HCT116 (cell line): ENCODE results near the gene ANGPTL5. TPM values are rescaled to one million over a fixed set of nuclear protein-coding genes. Genes with fewer than 3 reads are reported as not detected.

Experiments used
- ATAC-seq: fragments of 200-7000 bp; cut with Tn5 transposase; 2 replicates; pipeline ENCODE4 v1.9.1; 2020; ENCODE audit warnings: mild to moderate bottlenecking, moderate library complexity
- BruUV-seq: library from RNA; stranded (reverse); fragments of 400-500 nt; replicated peaks from 2 replicates; lab custom pipeline; 2021; lab: Mats Ljungman, UMichigan
- CTCF ChIA-PET: fragments of 300-600 bp; sonication (Branson Sonifier 250); formaldehyde crosslinking; loops from one replicate; lab custom pipeline; 2021; ENCODE audit warnings: antibody characterized with exemption; lab: Charles Lee
- POLR2A ChIA-PET: fragments of 300-600, 350-600 bp; sonication (Branson Sonifier 250); formaldehyde crosslinking; loops from one replicate; lab custom pipeline; 2021; ENCODE audit warnings: antibody characterized with exemption; lab: Charles Lee
- RAD21 ChIA-PET, 2 experiments: fragments of 300-600 bp; sonication (Branson Sonifier 250); formaldehyde crosslinking; loops; one replicate each; lab custom pipeline; 2023; ENCODE audit warnings: low total read pairs in 2 of 2; ENCODE audit not compliant: uncharacterized antibody in 2 of 2, unreplicated experiment in 2 of 2, low non-redundant PET in 1 of 2; lab: Charles Lee
- DNase-seq: peaks from one replicate; pipeline ENCODE4 v3.0.0-alpha.2; 2010; ENCODE audit warnings: low read depth, low spot score
- H2AFZ ChIP-seq: fragments of 200-600 bp; shearing (Covaris generic), sonication (generic); 2 replicates; pipeline ENCODE4 v1.6.1; 2017; ENCODE audit warnings: low read depth, mixed run types, mixed read lengths, antibody characterized with exemption, low read length; ENCODE audit not compliant: poor library complexity, severe bottlenecking
- H3K27ac ChIP-seq: 2 replicates; pipeline ENCODE4 v1.5.1; 2012; ENCODE audit warnings: low read depth, low read length
- H3K27me3 ChIP-seq: fragments of 200-600 bp; sonication (generic); 2 replicates; pipeline ENCODE4 v1.6.1; 2016; ENCODE audit warnings: mixed run types, low read length, mixed read lengths; ENCODE audit not compliant: insufficient read depth
- H3K36me3 ChIP-seq, 2 experiments: fragments of 200-500 bp in 1 of 2; fragments of 200-600 bp in 1 of 2; sonication (Bioruptor generic) in 1 of 2; sonication (generic) in 1 of 2; 2 replicates each; pipeline versions ENCODE4 v1.5.1 to v1.6.1; 2014 to 2016; ENCODE audit warnings: low read length in 2 of 2, inconsistent platforms in 1 of 2, mixed read lengths in 1 of 2, mixed run types in 1 of 2; ENCODE audit not compliant: insufficient read depth in 2 of 2, control insufficient read depth in 1 of 2
- H3K4me1 ChIP-seq, 2 experiments: fragments of 200-600 bp in 1 of 2; sonication (generic) in 1 of 2; 2 replicates each; pipeline versions ENCODE4 v1.5.1 to v1.6.1; 2012 to 2017; ENCODE audit warnings: low read length in 2 of 2, inconsistent platforms in 1 of 2, mild to moderate bottlenecking in 1 of 2, mixed read lengths in 1 of 2, mixed run types in 1 of 2, moderate library complexity in 1 of 2; ENCODE audit not compliant: insufficient read depth in 2 of 2, control insufficient read depth in 1 of 2
- H3K4me2 ChIP-seq: fragments of 200-600 bp; sonication (generic); 2 replicates; pipeline ENCODE4 v1.6.1; 2017; ENCODE audit warnings: mixed run types, low read length, mixed read lengths
- H3K4me3 ChIP-seq, 2 experiments: fragments of 200-600 bp in 1 of 2; sonication (generic) in 1 of 2; replicated peaks in 1 of 2; 2 replicates each; pipeline ENCODE4 v1.5.1; 2011 to 2016; ENCODE audit warnings: low read length in 2 of 2, control low read depth in 1 of 2, low read depth in 1 of 2, mild to moderate bottlenecking in 1 of 2, mixed read lengths in 1 of 2, mixed run types in 1 of 2
- H3K79me2 ChIP-seq: fragments of 200-600 bp; sonication (generic); 2 replicates; pipeline ENCODE4 v1.6.1; 2017; ENCODE audit warnings: mild to moderate bottlenecking, mixed run types, low read length, moderate library complexity, mixed read lengths; ENCODE audit not compliant: insufficient read depth
- H3K9ac ChIP-seq: fragments of 200-600 bp; sonication (generic); 2 replicates; pipeline ENCODE4 v1.6.1; 2016; ENCODE audit warnings: low read length, mixed read lengths
- H3K9me2 ChIP-seq: fragments of 200-600 bp; sonication (generic), shearing (Covaris generic); 2 replicates; pipeline ENCODE4 v1.6.1; 2017; ENCODE audit warnings: mixed run types, mild to moderate bottlenecking, moderate library complexity; ENCODE audit not compliant: insufficient read depth
- H3K9me3 ChIP-seq, 2 experiments: fragments of 200-500 bp in 1 of 2; fragments of 200-600 bp in 1 of 2; sonication (Bioruptor generic) in 1 of 2; sonication (generic) in 1 of 2; 2 replicates each; pipeline ENCODE4 v1.6.1; 2014 to 2017; ENCODE audit warnings: low read length in 2 of 2, mixed read lengths in 2 of 2, inconsistent platforms in 1 of 2, low read depth in 1 of 2, mild to moderate bottlenecking in 1 of 2, mixed run types in 1 of 2, moderate library complexity in 1 of 2; ENCODE audit not compliant: control insufficient read depth in 1 of 2, insufficient read depth in 1 of 2
- H4K20me1 ChIP-seq: fragments of 200-600 bp; sonication (generic), shearing (Covaris generic); 2 replicates; pipeline ENCODE4 v1.6.1; 2017; ENCODE audit warnings: mixed run types, mild to moderate bottlenecking, moderate library complexity; ENCODE audit not compliant: insufficient read depth
- CBX3 ChIP-seq: IDR thresholded peaks from 2 replicates; pipeline ENCODE4 v1.6.1; 2012; ENCODE audit warnings: low read depth
- EGR1 ChIP-seq: IDR thresholded peaks from 2 replicates; pipeline ENCODE4 v1.6.1; 2012; ENCODE audit warnings: low read depth
- ELF1 ChIP-seq: IDR thresholded peaks from 2 replicates; pipeline ENCODE4 v1.6.1; 2012; ENCODE audit warnings: low read depth, borderline replicate concordance
- FOSL1 ChIP-seq: IDR thresholded peaks from 2 replicates; pipeline ENCODE4 v1.6.1; 2012; ENCODE audit warnings: low read depth
- SIN3A ChIP-seq: IDR thresholded peaks from 2 replicates; pipeline ENCODE4 v1.6.1; 2012; ENCODE audit warnings: low read depth
- SP1 ChIP-seq: IDR thresholded peaks from 2 replicates; pipeline ENCODE4 v1.6.1; 2012; ENCODE audit warnings: low read depth
- intact Hi-C: fragments of 100-400 bp; cut with micrococcal nuclease; formaldehyde crosslinking; loops from 2 replicates; pipeline ENCODE4 v1.10.0; 2022
- total RNA-seq: library from RNA; stranded (reverse); gene quantifications from one replicate; pipeline ENCODE4 v1.2.1, GENCODE V29; 2021; ENCODE audit not compliant: unreplicated experiment

ANGPTL5 gene
- total RNA-seq, 1 experiment from 2014 or later, result not detected

DNA sequence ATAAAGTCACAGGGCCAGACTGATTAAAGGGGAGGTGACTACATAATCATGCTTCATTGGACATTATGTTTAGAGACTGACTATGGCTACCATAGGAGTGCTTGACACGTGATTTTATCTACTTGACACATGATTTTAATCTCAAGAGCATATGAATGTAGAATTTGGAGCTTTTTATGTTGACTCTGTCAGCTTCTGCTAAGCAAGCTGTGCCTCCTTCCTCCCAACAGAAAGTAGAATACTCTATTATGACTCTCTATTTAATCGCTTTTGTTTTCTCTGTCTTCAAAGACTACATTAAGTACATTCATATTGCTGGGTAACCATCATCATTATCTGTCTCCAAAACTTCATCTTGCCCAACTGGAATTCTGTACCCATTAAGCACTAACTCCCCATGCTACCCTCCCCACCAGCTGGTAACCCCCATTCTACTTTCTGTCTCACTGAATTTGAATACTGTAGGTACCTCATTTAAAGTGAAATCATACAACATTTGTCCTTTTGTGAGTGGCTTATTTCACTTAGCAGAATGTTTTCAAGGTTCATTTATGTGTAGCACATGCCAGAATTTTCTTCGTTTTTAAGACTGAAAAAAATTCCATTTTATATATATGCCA, 24.7 kb upstream of the ANGPTL5 start:
- ChIA-PET POLR2A (no interaction called here), RAD21 (no interaction called here), CTCF (no interaction called here)
- Histone ChIP-seq H3K27ac (no peak overlapping the region), H3K4me2 (no peak overlapping the region), H3K36me3 (no peaks in the 10 kb centered on the region), H3K4me1 (no peaks in the 10 kb centered on the region), H4K20me1 (no peaks in the 10 kb centered on the region), H3K4me3 (no peak overlapping the region), H3K9me3 (no peaks in the 10 kb centered on the region), H3K9ac (no peak overlapping the region), H2AFZ (no peak overlapping the region), H3K27me3 (no peaks in the 10 kb centered on the region), H3K9me2 (no peaks in the 10 kb centered on the region), H3K79me2 (no peaks in the 10 kb centered on the region)
- DNase-seq, result no peak
- BruUV-seq, result no TSS peak
- intact Hi-C loops, result no loop called here
- no peak for ATAC-seq
- no peak for TF ChIP-seq FOSL1

DNA sequence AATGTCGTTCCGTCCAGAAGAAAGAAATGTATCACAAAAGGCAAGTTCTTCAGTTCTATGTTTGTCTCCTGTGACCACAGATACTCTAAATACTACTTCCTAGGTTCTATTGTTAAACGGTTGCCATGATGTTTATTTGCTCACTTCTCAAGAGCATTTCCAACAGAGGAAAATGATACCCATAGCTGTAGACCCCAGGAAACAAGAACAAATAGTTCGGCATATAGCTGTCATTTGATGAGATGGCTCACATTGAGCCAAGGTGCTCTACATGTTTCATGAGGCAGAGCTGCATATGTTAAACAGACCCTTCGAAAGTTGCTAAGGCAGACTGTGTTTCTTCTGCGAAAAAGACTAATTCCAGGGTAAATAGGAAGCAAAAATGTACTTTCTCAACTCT, 15.4 kb upstream of the ANGPTL5 start:
- Histone ChIP-seq H3K36me3 (no peaks in the 10 kb centered on the region), H3K9me3 (no peaks in the 10 kb centered on the region), H3K9me2 (no peaks in the 10 kb centered on the region), H3K27me3 (no peaks in the 10 kb centered on the region), H4K20me1 (no peaks in the 10 kb centered on the region), H3K4me2 (no peak overlapping the region), H3K4me1 (no peaks in the 10 kb centered on the region), H3K79me2 (no peaks in the 10 kb centered on the region), H3K4me3 (no peak overlapping the region), H3K9ac (no peak overlapping the region), H2AFZ (no peak overlapping the region), H3K27ac (no peak overlapping the region)
- ChIA-PET RAD21 (no interaction called here), POLR2A (no interaction called here), CTCF (no interaction called here)
- BruUV-seq, result no TSS peak
- DNase-seq (no peak), ATAC-seq (no peak)
- TF ChIP-seq EGR1 (no peak), SIN3A (no peak), CBX3 (no peak), ELF1 (no peak), SP1 (no peak)
- intact Hi-C loops, result no loop called here
